Stimulated activated CD4-positive, alpha-beta T cell treated with anti-CD3 and anti-CD28 coated beads, Interleukin-1b, Interleukin-23, amount 100 ng/mL, for 48 hours (primary cell): ENCODE measurements around the gene SGTB.
"Not testable (repeated sequence)": the region's sequence is repeated elsewhere in the genome, so short reads cannot be mapped to it uniquely, and the experiment has no call there.

Source experiments
- DNase-seq: peaks from one replicate; pipeline ENCODE4 v3.0.0-alpha.2; 2020

Gene SGTB

GRCh38 chr5:65654713-65655112 lies 67.2 kb downstream of the SGTB start:
- no peak for DNase-seq

GRCh38 chr5:65651144-65651543 lies 70.8 kb downstream of the SGTB start:
- DNase-seq = no peak

- DNase-seq = no peak
These were observed 74.0 kb downstream of the SGTB start for GRCh38 chr5:65647941-65648340.

GRCh38 chr5:65646938-65647337 lies 75.0 kb downstream of the SGTB start:
- no peak for DNase-seq

- DNase-seq = no peak
These were observed 81.7 kb downstream of the SGTB start for GRCh38 chr5:65640240-65640639.

GRCh38 chr5:65630981-65631380 lies 90.9 kb downstream of the SGTB start:
- DNase-seq = no peak

- no peak for DNase-seq
These were observed 96.2 kb downstream of the SGTB start for GRCh38 chr5:65625743-65626142.

GRCh38 chr5:65624571-65625555 lies 97.0 kb downstream of the SGTB start, which contains the start of the genes SHLD3 and TRAPPC13:
SHLD3 (plus strand) TSS chr5:65625027; CDS start chr5:65629588, 4,561 bp downstream.
TRAPPC13 (plus strand) TSS chr5:65625027; CDS start chr5:65625061, 34 bp downstream.
- DNase-seq = peak; percentile 81

- DNase-seq = peak; percentile 92
These were observed 97.8 kb downstream of the SGTB start, which contains the start of gene TRIM23 for GRCh38 chr5:65624025-65624570. TRIM23 (minus strand) TSS chr5:65624333; CDS start chr5:65624274, 59 bp downstream.

- DNase-seq = no peak
These were observed 98.4 kb downstream of the SGTB start for GRCh38 chr5:65623482-65623881.

GRCh38 chr5:65621961-65622360 lies 99.9 kb downstream of the SGTB start:
- DNase-seq = not testable (repeated sequence)

- no peak for DNase-seq
These were observed 101.9 kb downstream of the SGTB start for GRCh38 chr5:65620021-65620420.
